OCI-LY1 (cell line): ENCODE data around the gene PLPP4.

ENCODE experiments used
- EZH2 ChIP-seq: fragments of 200-600 bp; sonication (generic), shearing (Covaris generic); IDR thresholded peaks from 2 replicates; pipeline ENCODE4 v1.8.0; 2017; ENCODE audit warnings: borderline replicate concordance, mixed run types, mild to moderate bottlenecking, antibody characterized with exemption, low read length, moderate library complexity, mixed read lengths
- TF ChIP-seq, protein P1 (sequence below): fragments of 200-600 bp; sonication (generic), shearing (Covaris generic); IDR thresholded peaks from 2 replicates; pipeline ENCODE4 v1.5.1; 2017; ENCODE audit warnings: mild to moderate bottlenecking, antibody characterized with exemption, low read length, moderate library complexity, mixed read lengths

DNA sequence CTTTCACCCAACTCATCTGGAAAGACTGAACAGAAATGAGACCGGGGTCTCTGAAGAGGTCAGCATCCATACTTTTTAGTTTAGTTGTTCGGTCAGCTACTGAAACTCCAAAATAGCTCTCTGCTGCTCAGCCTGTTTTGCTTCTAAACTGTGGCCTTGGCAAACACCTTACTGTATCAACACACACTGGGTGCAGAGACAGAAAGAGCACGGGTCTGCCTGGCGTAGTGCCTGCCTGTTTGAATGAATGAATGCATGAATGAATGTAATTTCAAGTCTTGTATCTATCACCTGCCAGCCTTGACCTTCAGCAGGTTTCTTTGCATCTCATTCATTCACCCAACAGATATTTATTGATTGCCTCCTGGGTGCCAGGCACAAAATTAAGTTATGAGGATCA lies 98.4 kb downstream of the PLPP4 start:
- TF ChIP-seq, protein P1, sequence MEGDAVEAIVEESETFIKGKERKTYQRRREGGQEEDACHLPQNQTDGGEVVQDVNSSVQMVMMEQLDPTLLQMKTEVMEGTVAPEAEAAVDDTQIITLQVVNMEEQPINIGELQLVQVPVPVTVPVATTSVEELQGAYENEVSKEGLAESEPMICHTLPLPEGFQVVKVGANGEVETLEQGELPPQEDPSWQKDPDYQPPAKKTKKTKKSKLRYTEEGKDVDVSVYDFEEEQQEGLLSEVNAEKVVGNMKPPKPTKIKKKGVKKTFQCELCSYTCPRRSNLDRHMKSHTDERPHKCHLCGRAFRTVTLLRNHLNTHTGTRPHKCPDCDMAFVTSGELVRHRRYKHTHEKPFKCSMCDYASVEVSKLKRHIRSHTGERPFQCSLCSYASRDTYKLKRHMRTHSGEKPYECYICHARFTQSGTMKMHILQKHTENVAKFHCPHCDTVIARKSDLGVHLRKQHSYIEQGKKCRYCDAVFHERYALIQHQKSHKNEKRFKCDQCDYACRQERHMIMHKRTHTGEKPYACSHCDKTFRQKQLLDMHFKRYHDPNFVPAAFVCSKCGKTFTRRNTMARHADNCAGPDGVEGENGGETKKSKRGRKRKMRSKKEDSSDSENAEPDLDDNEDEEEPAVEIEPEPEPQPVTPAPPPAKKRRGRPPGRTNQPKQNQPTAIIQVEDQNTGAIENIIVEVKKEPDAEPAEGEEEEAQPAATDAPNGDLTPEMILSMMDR, result no peak
- no peak for TF ChIP-seq EZH2
